Kidney capillary endothelial cell (primary cell): Measurements from ENCODE around the gene ZNF772.
"Not testable (repeated sequence)": the region's sequence is repeated elsewhere in the genome, so short reads cannot be mapped to it uniquely, and the experiment has no call there.

Source experiments
- DNase-seq: peaks from one replicate; pipeline ENCODE4 v3.0.0-alpha.2; 2018; ENCODE audit warnings: low spot score

The ZNF772 gene

GRCh38 chr19:57477191-57478008 is at the start of gene ZNF772:
Gene ZNF772 (minus strand): TSS chr19:57477566. CDS start chr19:57477309, 257 bp downstream.
- peak; percentile 88 for DNase-seq

DNA sequence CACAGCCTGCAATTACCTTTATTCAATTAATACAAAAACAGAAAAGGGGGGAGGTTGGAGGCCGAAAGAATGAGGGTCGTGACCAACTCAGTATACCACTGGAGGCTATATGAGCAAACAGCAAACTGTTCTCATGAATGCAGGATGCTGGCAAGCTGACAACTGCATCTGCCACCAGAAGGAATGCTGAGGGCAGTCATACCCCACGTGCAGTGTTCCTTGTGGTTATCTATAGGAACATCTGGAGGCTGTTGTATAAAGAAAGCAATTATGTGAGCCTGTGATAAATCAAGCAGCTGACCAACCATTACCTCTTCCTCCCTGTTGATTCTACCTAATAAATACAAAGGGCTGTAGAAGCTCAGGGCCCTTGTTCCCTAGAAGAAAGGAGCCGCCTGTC is 40.7 kb upstream of the ZNF772 start:
- DNase-seq, result not testable (repeated sequence)

GRCh38 chr19:57515255-57515654 is 37.9 kb upstream of the ZNF772 start:
- DNase-seq, result no peak

DNA sequence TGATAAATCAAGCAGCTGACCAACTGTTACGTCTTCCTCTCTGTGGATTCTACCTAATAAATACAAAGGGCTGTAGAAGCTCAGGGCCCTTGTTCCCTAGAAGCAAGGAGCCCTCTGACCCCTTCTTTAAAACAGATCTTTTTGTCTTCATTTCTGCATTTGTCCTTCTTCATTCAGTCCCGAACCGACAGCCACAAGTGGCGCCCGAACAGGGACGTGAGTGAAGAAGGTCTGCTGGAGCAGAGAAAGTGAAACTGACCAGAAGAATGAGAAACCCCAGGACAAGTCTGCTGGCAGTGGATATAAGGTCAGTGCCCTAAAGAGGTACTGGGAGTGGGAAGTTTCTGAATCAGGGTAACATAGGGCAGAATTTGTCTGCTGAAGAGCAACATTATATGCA is 35.5 kb upstream of the ZNF772 start:
- no peak for DNase-seq

GRCh38 chr19:57511484-57511883 is 34.1 kb upstream of the ZNF772 start:
- no peak for DNase-seq

GRCh38 chr19:57506163-57506562 is 28.8 kb upstream of the ZNF772 start:
- DNase-seq, result no peak

DNA sequence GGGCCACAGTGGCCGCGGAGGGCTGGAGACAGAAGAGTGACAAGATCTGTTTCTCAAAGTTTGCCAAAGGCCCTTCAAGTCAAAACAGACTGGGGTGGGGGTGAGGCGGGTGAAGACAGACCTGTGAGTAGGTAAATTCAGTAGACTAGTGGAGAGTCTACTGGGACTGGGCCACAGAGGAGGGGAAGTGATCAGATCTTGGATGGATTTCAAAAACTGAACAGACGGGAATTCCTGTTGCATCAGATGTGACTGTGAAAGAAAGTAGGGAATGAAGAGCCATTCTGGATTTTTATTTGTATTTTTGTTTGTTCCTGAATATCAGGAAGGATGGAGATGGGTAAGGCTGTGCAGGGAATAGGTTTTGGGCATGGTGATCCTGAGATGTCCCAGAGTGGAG is 23.0 kb upstream of the ZNF772 start:
- DNase-seq, result not testable (repeated sequence)

DNA sequence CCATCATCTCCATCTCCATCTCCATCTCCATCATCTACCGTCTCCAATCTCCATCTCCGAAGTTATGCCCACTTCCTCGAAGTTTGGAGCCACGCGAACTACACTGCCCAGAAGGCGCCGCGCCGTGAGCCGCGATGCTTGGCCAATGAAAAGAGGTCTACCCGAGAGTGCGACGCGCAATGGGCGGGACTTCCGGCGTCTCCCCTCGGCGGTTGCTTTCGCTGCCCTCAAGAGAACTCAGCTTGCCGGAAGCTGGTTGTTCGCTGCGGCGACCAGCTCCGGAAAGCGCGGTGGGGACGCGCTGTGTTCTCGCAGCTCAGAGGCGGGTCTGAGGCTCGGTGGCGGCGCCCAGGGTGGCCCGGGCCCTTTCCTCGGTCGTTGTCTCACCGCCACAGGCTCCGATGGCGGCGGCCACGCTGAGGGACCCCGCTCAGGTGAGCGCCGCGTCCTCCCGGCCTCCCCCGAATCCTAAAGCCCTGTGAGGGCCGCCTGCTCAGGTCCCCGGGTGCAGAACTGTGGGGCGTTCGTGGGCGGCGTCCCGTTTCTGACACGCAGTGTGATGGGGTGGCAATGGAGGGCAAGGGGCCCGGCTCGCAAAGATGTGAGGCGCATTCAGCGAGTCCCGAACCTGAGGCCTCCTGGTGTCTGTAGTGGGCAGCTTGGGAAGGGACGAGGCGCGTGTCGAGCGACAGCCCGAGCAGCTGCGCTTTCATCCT is 22.5 kb upstream of the ZNF772 start, which contains the start of gene ZNF773:
ZNF773 (plus strand) TSS at position 259 of the 716 bp plus-strand sequence; CDS start at position 402, 143 bp downstream.
- peak; percentile 92 for DNase-seq

DNA sequence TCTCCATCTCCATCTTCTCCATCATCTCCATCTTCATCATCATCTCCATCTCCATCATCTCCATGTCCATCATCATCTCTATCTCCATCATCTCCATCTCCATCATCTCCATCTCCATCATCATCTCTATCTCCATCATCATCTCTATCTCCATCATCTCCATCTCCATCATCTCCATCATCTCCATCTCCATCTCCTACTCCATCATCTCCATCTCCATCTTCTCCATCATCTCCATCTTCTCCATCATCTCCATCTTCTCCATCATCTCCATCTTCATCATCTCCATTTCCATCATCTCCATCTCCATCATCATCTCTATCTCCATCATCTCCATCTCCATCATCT is 21.9 kb upstream of the ZNF772 start:
- not testable (repeated sequence) for DNase-seq

DNA sequence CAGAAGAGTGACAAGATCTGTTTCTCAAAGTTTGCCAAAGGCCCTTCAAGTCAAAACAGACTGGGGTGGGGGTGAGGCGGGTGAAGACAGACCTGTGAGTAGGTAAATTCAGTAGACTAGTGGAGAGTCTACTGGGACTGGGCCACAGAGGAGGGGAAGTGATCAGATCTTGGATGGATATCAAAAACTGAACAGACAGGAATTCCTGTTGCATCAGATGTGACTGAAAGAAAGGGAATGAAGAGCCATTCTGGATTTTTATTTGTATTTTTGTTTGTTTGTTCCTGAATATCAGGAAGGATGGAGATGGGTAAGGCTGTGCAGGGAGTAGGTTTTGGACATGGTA is 10.9 kb upstream of the ZNF772 start:
- DNase-seq, result not testable (repeated sequence)

GRCh38 chr19:57487477-57488298 is 10.3 kb upstream of the ZNF772 start, which contains the start of gene ZNF419:
Gene ZNF419 (plus strand): TSS chr19:57487750. CDS start chr19:57487951, 201 bp downstream.
- DNase-seq, result peak; percentile 80

DNA sequence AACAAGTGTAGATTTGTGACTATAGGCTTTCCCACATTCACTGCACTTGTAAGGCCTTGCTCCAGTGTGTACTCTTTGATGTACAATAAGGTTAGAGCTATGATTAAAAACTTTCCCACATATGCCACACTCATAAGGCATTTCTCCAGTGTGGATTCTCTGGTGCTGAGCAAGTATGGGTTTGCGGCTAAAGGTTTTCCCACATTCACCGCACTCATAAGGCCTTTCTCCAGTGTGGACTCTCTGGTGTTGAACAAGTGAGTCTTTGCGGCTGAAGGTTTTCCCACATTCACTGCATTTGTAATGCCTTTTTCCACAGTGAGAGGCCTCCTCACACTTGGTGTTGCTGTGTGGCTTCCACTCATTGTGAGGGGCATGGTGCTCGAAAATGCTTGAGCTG is 3.7 kb downstream of the ZNF772 start:
- DNase-seq, result no peak

- DNase-seq, result no peak
Observed at GRCh38 chr19:57466489-57466888, 10.9 kb downstream of the ZNF772 start.

DNA sequence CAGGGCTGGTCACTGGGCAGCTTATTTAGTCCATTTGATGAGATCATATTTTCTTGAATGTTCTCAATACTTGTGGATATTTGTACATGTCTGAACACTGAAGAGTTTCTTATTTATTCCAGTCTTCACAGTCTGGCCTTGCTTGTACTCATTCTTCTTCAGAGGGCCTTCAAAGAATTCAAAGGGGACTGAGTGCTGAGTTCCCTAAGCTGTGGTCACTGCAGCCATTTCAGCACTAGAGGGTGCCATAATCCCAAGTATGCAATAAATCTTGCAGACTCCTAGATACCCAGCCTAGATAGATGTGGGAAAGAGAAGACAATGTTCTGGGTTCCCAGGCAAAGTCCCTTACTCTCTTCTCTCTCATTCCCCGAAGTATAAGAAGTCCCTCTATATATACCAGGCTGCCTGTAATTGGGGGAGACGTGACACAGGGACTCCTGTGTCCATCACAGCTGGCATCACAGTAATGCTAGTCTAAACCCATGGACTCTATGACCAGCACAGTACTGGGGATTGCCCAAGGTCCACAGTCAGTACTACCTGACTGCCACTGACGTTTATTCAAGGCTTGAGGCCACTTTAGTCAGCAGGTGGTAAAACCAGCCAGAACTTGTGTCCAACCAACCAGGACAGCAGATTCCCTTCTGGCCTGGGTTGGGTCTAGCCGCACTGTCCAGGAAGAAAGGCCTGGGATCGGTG is 11.5 kb downstream of the ZNF772 start:
- no peak for DNase-seq

- DNase-seq, result no peak
Observed at GRCh38 chr19:57452307-57452706, 25.1 kb downstream of the ZNF772 start.

DNA sequence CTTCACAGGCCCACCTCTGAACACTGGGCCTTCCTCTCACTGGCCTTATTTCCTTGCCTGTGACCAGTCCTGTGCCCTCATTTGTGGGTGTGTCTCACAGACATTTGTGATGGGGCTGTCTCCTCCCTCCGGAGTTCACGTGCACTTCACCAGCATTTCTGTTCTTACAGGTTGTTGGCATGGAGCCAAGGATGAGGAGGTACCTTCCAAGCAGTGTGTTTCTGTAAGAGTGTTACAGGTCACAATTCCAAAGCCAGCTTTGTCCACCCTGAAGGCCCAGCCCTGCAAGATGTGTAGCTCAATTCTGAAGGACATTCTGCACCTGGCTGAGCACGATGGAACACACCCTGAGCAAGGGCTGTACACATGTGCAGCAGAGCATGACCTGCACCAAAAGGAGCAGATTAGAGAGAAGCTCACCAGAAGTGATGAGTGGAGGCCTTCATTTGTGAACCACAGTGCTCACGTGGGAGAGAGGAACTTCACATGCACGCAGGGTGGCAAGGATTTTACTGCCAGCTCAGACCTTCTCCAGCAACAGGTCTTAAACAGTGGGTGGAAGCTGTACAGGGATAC is 34.2 kb downstream of the ZNF772 start:
- no peak for DNase-seq

- DNase-seq, result no peak
Observed at GRCh38 chr19:57441979-57442752, 35.2 kb downstream of the ZNF772 start.

- no peak for DNase-seq
Observed at GRCh38 chr19:57438925-57439324, 38.4 kb downstream of the ZNF772 start.

- no peak for DNase-seq
Observed at GRCh38 chr19:57437931-57438330, 39.4 kb downstream of the ZNF772 start.

GRCh38 chr19:57436417-57436816 is 40.9 kb downstream of the ZNF772 start:
- no peak for DNase-seq
